HPDE6-E6E7 (cell line): ENCODE results near the gene DLG2.

ENCODE experiments used
- DNase-seq: peaks from one replicate; pipeline ENCODE4 v3.0.0; 2011; ENCODE audit warnings: missing footprints; ENCODE audit errors: extremely low spot score

DLG2 gene

DNA sequence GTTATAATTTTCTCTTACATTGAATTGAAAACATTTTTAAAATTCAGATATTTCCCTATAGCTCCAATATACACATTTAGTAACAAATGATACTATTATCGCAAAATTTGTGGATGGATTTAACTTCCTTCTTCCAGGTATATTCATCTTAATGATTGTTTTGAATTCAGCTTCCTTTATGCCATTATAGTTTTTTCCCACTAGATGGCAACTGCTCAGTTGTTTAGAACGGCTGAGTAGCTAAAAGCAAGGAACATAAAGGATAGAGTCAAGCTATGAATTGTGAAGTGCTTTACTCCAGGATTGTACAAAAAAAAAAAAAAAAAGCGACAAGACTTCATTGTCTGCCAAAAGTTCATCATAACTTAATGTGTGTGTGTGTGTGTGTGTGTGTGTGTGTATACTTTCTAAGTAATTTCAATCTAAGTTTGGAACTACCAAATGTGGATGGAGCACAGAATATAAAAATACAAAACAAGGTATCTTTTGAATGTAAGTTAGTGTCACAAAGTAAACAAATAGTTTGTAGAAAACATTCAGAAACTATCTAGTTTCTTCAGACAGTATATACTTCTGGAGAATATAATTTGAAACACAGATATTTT, 846.4 kb downstream of the DLG2 start:
- peak; percentile 4 for DNase-seq

DNA sequence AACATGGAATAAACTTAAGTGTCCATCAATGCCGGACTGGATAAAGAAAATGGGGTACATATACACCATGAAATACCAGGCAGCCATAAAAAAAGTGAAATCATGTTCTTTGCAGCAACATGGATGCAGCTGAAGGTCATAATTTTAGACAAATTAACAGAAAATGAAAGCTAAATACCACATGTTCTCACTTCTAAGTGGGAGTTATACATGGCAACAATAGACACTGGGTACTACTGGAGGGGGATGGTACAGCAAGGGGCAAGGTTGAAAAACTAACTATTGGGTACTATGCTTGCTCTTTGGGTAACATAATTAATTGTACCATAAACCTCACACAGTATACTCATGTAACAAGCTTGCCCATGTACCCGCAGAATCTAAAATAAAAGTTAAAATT, 851.6 kb downstream of the DLG2 start:
- no peak for DNase-seq

DNA sequence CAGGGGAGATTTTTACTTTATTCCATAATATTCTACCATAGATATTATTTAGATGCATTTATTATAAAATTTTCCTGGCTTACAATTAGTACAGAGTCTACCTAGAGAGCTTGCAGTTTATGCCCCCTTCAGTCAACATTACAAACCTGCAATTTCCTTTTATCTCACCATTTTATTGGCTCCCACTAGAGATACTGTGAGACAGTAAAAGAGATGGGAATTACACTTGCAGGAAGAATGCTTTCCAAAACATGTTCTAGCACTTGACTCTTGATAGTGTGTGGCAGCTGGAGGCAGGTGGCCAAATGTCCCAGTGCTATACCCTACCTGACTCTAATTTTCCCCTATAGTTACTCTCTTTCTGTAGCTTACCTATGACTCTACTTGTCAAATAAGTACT, 863.2 kb downstream of the DLG2 start:
- DNase-seq = no peak

DNA sequence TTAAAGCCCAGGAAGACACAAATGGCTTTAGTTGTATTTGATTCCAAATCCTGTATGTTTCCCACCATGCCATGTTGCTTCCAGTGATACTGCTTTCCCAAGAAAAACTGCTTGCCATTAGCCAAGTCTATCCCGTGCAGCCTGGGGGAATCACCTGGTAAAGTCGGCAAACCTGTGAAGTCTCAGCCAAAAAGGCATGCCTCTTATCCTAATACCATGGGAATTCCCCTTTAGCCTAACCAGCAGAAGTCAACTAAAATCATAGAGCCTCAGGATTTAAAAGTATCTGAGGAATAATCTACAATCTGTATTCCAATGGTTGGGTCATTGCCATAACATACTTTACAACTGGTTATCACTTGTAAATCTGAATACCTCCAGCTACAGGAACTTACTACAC, 869.4 kb downstream of the DLG2 start:
- no peak for DNase-seq

DNA sequence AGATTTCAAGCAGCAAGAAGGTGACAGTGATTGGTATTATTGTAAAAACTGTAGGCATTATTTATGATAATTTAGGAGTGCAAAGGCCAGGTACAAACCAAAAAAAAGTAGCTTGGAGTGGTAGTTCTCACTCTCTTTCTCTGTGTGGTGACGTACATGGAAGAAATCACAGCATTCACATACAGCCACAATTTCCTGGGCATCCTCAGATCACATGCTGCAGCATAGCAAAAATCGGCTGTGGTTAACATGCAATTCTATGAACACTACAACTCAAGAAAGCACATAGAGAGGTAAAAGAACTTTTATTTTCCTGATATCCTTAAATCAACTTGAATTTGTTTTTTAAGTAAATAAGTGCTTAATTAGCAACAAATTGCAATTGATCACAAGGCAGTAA, 875.8 kb downstream of the DLG2 start:
- no peak for DNase-seq

DNA sequence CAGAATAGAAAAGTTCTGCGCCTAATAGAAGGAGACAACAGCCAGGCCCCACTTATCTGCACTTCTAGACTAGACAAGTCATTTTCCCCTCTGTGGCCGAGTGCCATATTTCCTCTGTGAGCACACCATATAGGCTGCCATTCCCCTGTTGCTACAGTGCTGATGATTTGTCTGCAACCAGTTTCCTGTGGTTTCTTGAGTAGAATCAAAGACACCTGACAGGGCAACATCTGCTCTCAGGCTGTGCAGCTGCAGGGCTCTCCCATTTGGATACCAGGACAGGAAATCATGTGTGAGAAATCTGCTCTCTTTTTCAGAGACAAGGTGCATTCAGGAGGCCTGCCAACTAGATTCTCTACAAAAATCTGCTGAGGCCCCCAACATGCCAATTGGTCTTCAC, 879.3 kb downstream of the DLG2 start:
- DNase-seq = no peak

DNA sequence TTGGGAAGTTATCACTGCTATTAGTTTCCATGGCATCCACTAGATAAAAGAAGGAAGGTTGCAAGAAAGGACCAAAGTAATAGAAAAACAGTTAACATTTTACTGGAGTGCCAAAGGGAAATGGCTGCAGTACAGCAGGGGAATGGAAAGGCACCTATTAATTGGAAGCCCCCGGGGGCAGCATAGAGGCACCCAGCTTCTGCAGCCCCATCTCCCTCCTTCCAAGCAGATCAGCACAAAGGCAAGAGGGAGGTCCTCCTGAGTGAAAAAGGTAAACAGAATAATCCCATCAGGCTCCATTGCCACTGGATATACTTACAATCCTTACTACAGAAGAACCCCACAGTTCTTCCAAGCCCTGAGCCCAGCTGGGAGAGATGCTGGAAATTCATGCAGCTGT, 887.1 kb downstream of the DLG2 start:
- DNase-seq = no peak

DNA sequence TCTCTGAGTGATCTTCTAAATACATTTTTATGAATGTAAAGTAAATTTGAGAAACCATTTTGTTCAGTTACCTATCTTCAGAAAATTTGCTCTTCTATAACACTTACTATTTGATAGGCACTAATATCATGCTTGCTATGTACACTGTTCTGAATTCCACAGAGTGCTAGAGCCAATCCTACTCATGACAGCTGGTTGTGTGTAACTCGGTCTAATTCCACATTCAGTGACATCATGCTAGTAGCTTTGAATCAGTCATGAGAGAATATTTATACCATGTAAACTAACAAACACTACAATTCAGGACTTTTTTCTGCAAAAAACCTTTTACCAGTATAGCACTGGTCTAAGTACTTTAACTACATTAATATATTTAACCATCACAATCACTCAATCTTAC, 902.9 kb downstream of the DLG2 start:
- DNase-seq = no peak

DNA sequence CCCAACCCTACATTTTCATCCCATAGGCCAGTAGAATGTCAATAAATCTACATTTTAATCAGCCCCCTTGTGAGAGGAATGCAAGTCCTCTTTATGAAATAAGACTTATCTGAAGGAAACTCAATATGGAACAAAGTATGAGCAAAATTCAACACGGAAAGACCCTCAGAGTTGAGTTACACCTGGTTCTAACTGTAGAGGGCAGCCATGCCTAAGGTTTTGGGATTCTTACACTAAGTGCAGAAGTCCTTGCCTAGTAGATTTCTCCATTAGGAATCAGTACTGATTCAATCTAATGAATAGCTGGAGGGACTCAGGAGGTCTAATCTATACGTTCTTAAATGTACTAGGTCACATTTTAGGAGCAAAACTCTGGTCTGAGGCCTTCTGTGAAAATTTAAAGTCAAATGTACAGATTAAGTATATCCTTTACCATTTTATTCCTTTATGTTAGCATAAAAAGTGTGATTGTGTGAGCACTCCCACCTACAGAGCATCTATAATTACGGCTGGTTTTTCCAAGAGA, 904.5 kb downstream of the DLG2 start:
- no peak for DNase-seq

DNA sequence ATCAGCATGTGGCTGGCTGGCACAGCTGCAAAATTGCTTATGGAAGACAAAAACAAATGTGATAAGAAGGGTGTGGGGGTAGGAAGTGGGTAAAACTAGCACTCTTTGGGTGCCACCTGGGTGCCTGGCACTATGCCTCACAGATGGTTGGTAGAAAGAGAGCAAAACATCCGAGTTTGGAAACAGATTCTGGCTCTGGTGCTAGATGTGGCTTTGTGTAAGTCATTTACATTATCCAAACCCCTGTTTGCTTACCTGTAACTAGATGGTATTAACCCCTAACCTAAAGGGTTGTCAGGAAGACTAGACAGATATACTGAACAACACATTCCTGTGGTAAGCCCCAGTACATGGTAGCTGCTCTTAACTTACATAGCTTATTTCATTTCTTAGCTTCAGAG, 905.6 kb downstream of the DLG2 start:
- DNase-seq = no peak

DNA sequence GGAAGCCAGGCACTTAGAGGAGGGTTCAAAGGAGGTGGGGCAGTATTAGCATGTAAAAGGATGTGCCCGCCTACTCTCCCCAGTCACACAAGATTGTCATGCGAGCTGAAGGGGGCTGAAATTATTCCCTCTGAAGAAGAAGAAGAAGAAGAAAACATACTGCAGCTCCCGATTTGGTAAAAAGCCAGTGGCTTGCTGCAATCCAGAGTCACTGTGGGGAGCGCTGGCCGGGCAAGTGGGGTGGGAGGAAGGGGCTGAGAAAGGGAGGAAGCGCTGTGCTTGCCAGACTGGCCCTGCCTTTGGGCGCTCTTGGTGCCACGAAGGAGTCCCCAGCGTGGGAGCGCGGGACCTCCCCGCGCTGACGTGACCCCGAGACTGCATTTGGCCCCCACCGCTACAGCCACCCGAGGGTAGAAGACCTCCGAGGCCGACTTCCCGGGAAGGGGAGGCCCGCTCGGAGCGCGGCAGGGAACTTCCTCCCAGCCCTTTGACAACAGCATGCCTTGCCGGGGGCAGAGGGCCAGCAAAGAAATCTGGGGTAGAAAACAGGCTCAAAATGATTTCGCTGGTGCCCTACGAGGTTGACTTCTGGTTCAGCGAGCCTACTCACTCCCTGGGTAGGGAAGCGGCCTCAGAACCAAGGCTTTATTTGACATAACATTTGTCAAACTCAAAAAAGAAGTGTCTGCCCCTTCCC, 906.3 kb downstream of the DLG2 start:
- no peak for DNase-seq

DNA sequence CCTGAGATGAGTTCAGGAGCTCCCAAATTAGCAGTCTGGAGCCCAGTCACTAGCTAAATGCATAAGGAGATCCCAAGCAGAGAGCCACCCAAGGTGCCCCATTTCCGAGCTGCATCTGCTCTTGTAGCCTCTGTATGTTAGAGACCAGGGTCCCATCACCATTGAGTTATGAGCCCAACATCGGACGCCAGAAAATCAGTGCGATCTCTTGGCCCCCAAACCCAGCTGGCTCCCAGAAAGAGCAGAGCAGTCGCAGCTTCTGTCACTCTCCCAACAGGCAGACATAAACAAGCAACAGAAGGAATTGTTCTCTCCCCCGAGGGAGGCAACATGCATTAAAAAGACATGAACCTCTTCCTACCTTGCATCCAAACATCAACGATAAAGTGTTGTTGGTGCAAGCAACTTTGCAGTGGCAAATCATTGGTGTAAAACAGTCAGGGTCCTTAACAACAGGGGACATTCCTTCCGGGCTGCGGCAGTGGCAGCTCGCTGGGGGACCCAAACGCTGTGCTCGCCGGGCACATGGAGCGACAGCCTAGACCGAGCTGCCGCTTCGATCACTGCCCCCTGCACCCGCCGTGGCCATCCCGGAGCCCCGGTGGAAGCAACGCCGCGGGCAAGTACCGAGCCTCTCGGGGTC, 907.1 kb downstream of the DLG2 start:
- DNase-seq = no peak

DNA sequence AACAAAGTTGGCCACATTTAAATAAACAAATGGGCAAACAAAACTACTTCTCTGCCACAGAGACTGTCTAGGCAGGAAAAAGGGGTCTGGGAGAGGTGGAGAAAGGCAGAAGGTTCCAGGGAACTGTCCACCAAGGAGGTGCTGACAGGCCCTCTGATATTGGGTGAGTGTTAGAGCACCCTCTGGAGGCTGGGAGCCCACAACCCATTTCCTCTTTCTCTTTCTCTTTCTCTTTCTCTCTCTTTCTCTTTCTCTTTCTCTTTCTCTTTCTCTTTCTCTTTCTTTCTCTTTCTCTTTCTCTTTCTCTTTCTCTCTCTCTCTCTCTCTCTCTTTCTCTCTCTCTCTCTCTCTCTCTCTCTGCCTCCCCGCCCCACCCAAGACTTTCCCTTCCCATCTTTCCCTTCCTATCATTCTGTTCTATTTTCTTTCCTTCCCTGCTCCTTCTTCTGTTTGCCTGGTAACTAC, 912.8 kb downstream of the DLG2 start:
- peak; percentile 49 for DNase-seq

DNA sequence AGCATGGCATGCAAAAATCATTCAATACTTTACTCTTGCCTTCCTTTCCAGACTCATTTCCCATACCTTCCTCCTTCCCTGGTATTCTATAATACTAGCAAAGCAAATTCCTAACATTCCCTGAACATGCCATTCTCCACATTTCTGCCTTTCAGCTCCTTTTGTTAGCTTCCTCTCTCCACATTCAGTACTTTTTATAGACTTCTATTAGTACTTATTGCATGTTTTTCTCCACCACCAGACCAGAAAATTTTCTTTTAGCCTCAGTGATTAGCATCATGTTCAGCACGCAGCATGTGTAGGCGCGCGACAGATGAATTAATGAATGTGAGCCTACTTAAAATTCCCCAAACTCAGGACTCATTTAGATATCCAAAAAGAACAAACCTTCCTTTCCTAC, 935.3 kb downstream of the DLG2 start:
- no peak for DNase-seq

DNA sequence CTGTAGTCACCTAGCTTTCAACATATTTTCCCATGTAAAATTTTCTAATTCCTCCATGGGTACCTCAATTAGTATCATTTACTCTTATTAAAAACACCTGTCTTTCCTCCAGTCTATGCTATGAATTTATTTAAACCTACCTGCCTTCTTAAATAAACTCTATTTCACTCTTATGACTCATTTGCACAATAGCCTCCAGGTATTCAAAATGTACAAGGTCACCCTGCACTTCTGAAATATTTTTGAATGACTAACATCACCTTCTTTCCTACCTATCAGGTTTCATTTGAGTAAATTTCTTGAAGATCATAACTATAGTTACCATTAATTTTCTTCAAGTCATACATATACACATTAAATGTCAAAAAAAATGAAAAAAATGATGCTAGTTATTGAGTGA, 939.7 kb downstream of the DLG2 start:
- no peak for DNase-seq

DNA sequence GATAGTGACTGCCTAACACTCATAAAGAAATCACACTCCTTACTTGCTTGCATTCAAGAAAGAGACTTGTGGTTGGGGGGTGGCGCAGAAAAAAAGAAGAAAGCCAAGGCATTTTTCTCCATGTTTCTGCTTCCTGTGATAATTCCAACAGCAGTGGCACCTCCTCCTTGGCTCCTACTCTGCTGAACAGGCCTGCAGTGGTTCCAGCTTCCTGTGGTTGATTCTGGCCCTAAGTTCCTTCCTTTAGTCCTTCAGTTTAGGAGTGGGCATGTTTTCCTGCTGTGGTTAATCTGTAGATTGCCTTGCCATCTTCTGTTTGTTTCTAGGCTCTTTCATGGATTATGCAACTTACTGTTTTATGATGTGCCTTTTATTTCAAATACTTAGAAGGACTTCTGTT, 940.4 kb downstream of the DLG2 start:
- DNase-seq = no peak

DNA sequence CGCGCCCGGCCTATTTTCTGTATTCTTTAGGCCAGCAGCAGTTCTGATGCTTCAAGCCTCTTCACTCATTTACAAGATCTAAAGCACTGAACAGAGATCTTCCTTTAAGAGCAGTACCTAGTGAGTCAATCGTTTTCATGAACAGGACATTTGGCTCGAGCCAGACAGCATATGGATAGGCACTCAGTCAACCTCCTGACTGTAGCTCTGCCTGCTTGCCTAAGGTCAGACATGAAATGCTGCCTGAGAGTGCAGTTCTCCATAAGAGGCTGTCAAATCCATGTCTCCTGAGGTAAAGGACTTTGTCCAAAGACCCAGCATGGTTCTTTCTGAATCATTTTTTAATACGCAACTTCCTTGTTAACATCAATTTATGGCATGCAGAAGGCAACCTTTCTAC, 941.2 kb downstream of the DLG2 start:
- no peak for DNase-seq

DNA sequence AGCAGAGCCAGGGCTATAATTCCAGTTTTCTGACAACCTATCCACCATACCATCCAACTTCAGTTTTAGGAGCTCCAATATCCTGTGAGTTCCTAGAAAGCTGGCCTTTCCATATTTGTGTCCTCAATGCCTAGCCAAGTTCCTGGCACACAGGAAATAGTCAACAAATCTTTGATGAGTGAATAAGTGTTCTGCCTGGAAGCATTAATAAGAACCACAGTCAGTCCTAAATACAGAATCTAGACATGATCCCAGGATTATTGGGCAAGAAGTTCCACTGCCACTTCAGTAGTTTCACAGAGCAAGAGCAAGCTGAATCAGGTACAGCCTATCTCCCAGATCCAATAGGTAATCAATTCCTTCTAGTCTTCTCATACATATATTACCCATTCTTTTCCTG, 942.0 kb downstream of the DLG2 start:
- no peak for DNase-seq

DNA sequence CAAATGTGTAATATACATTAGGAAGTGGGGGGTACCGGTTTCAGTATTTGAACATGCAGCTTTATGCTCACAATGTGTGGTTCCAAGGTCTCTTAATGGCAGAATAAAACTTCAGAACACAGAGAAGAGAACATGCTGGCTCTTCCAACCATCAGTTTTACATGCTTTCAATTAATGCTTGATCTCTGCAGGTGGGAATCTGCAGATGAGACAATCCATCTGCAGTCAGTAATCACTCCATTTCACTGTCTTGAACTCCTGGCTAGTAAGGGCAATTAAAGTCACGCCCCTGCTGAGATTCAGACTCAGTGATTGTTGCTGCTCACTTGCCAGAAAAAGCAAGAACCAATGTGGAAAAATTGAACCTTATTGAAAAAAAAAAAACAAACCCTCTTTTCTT, 945.7 kb downstream of the DLG2 start:
- no peak for DNase-seq

DNA sequence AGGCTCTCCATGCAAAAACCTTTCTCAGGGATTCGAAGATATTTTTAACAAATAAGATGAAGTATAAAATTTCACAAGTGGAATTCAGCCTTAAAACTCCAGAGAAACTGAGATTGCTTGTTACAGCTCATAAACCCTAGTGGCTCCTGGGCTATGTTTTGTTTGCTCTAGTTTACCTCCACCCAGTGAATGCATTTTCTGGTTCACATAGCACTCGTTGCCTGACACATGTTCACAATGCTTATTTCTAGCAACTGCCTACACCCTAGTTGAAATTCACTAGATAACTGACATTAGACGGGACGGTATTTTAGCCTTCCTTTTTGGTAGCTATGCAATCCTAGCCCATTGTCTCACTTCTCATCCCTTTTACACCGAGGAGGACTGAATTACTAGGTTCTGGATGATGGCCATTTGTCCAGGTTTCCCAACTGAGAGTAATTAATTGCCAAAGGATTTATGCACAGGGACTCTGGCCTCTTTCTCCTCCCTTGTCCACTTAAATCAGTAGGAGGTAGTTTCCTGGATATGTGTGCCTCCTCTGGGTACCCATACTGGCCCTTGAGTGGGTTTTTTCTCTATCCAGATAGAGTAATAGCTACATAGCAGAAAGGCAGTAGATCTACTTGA, 951.6 kb downstream of the DLG2 start:
- DNase-seq = no peak

DNA sequence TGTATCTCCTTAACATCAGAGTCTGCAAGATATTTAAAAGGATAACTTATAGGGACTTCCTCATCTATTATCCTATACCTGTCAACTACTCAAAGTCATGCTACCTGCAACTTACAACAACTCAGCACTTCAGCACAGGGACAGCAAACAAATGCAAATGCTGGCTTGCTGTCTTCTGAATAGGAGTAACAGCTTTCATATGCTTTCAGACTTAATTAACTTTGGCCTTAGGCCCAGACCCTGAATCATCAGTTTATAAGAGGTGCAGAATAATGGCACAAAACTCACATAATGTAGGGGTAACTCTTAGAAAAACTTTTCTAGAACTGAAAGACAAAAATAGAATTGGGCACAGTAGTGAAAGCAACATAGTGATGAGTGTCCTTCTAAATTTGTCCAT, 953.4 kb downstream of the DLG2 start:
- no peak for DNase-seq

DNA sequence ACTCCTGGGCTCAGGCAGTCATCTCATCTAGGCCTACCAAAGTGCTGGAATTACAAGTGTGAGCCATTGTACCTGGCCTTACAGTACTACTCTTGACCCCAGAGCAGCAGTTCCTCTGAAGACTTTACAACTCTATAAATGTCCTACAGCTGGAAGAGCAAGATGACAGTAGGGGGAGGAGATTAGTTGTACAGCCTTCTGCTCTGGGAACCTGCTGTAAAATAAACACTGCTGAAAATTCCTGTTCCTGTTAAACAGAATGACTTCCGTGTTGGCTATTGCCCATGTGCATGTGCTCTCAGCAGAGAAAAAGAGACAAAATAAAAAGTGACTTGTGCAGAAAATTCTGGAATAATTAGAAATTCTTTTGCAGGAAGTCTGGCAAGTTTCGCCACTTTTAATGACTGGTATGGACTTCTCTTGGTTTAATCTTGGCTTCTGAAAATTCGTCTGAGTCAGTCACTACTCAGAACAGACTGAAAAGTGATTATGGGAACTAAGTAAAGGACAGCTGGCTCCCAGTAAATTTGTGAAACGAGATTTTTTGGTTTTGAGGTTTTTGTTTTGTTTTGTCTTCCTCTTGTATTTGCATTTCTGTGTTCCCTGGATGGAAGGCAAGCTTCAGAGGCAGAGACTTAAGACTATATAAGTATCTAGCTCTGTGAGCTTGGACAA, 955.7 kb downstream of the DLG2 start:
- no peak for DNase-seq
